ENCODE results near the gene PRKRIP1.

PRKRIP1 gene

DNA sequence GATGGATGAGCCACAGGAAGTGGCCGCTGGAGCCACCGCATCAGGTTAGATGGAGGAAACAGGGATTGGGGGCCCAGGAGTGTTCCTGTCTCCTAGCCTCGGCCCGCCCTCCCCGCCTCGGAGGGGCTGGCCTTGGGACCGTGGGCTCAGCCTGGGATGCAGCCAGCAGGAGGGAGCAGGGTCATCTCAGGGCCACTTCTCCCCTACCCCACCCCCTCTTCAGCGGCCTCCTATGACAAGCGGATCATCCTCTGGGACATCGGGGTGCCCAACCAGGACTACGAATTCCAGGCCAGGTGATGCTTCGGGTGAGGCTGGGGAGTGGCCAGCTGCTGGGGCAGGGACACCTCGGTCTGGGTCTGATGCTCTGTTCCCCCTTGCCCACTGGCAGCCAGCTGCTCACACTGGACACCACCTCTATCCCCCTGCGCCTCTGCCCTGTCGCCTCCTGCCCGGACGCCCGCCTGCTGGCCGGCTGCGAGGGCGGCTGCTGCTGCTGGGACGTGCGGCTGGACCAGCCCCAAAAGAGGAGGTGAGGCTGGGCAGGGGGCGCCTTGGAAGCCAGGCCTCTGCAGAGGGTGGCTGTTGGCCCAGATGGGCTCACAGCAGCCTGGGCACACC is 73.3 kb downstream of the PRKRIP1 start (continued):
- TF ChIP-seq, protein P1, sequence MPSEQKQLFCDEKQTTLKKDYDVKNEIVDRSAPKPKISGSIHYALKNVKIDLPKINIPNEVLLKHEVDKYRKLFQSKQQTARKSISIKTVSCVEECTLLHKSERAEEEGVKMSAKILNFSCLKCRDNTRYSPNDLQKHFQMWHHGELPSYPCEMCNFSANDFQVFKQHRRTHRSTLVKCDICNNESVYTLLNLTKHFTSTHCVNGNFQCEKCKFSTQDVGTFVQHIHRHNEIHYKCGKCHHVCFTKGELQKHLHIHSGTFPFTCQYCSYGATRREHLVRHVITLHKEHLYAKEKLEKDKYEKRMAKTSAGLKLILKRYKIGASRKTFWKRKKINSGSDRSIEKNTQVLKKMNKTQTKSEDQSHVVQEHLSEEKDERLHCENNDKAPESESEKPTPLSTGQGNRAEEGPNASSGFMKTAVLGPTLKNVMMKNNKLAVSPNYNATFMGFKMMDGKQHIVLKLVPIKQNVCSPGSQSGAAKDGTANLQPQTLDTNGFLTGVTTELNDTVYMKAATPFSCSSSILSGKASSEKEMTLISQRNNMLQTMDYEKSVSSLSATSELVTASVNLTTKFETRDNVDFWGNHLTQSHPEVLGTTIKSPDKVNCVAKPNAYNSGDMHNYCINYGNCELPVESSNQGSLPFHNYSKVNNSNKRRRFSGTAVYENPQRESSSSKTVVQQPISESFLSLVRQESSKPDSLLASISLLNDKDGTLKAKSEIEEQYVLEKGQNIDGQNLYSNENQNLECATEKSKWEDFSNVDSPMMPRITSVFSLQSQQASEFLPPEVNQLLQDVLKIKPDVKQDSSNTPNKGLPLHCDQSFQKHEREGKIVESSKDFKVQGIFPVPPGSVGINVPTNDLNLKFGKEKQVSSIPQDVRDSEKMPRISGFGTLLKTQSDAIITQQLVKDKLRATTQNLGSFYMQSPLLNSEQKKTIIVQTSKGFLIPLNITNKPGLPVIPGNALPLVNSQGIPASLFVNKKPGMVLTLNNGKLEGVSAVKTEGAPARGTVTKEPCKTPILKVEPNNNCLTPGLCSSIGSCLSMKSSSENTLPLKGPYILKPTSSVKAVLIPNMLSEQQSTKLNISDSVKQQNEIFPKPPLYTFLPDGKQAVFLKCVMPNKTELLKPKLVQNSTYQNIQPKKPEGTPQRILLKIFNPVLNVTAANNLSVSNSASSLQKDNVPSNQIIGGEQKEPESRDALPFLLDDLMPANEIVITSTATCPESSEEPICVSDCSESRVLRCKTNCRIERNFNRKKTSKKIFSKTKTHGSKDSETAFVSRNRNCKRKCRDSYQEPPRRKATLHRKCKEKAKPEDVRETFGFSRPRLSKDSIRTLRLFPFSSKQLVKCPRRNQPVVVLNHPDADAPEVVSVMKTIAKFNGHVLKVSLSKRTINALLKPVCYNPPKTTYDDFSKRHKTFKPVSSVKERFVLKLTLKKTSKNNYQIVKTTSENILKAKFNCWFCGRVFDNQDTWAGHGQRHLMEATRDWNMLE (tag by site-specific recombination; conservative IDR thresholded peaks at IDR 0.05; ENCODE audit: low read depth): no peak
- TF ChIP-seq ZNF514 (tag by site-specific recombination; IDR thresholded peaks at IDR 0.05) (no peak), PRDM1 (tag by site-specific recombination; IDR thresholded peaks at IDR 0.05) (no peak), GLIS2 (tag by site-specific recombination; IDR thresholded peaks at IDR 0.05) (no peak)

DNA sequence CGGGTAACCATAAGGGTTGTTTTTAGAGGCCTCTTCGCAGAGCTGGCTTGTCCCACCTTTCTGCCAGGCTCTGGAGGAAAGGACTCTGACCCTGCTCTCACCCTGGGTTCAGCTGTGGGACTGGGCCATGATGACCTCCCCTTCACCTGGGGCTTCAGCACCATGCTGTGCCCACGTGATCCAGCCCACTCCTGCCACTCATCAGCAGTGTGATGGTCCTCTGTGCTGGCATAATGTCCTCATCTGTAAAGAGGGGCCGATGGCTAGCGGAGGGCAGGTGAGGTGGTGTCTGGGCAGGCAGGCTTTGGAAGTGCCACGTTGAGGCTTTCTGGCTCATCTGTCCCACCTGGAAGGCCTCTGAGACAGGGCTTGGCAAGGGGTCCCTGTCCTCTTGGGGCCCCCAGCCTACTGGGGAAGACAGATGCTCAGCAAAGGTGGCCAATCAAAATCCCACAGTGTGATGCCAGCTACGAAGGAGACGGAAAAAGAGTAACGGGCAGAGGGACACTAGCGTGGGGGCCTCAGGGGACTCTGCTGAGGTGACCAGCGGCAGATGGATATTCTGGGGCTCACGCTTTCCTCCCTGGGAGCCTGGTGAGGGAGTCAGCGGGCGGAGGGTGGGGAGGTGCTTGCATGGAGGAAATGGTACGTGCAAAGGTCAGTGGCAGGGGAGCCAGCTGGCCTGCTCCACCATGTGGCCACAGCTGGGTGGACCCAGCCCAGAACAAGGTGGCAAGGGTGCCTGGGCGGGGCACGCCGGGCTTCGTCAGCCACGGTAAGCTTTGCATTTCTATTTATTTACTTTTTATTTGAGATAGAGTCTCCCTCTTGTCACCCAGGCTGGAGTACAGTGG is 74.0 kb downstream of the PRKRIP1 start:
- POLR2A ChIA-PET: no interaction called here
- TF ChIP-seq KLF9 (tag by site-specific recombination; IDR thresholded peaks at IDR 0.05; ENCODE audit: low read depth) (no peak), ZNF707 (tag by site-specific recombination; IDR thresholded peaks at IDR 0.05) (no peak), SCRT2 (tag by site-specific recombination; IDR thresholded peaks at IDR 0.05) (no peak), ZNF571 (tag by site-specific recombination; IDR thresholded peaks at IDR 0.05) (no peak), MEIS1 (CRISPR knock-in tag; IDR thresholded peaks at IDR 0.05; ENCODE audit: borderline replicate concordance) (no peak), ZNF670 (tag by site-specific recombination; IDR thresholded peaks at IDR 0.05; ENCODE audit: low read depth) (no peak), ZNF394 (tag by site-specific recombination; IDR thresholded peaks at IDR 0.05; ENCODE audit: borderline replicate concordance) (no peak), ZNF664 (tag by site-specific recombination; IDR thresholded peaks at IDR 0.05) (no peak), ZNF623 (tag by site-specific recombination; IDR thresholded peaks at IDR 0.05) (peak; percentile 46; the same call in 1 of the 2 replicates), ZNF792 (tag by site-specific recombination; IDR thresholded peaks at IDR 0.05) (no peak)
- TF ChIP-seq, protein P2, sequence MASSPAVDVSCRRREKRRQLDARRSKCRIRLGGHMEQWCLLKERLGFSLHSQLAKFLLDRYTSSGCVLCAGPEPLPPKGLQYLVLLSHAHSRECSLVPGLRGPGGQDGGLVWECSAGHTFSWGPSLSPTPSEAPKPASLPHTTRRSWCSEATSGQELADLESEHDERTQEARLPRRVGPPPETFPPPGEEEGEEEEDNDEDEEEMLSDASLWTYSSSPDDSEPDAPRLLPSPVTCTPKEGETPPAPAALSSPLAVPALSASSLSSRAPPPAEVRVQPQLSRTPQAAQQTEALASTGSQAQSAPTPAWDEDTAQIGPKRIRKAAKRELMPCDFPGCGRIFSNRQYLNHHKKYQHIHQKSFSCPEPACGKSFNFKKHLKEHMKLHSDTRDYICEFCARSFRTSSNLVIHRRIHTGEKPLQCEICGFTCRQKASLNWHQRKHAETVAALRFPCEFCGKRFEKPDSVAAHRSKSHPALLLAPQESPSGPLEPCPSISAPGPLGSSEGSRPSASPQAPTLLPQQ (tag by site-specific recombination; IDR thresholded peaks at IDR 0.05): no peak
- TF ChIP-seq, protein P3, sequence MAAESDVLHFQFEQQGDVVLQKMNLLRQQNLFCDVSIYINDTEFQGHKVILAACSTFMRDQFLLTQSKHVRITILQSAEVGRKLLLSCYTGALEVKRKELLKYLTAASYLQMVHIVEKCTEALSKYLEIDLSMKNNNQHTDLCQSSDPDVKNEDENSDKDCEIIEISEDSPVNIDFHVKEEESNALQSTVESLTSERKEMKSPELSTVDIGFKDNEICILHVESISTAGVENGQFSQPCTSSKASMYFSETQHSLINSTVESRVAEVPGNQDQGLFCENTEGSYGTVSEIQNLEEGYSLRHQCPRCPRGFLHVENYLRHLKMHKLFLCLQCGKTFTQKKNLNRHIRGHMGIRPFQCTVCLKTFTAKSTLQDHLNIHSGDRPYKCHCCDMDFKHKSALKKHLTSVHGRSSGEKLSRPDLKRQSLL (tag by site-specific recombination; IDR thresholded peaks at IDR 0.05): no peak
- TF ChIP-seq, protein P4, sequence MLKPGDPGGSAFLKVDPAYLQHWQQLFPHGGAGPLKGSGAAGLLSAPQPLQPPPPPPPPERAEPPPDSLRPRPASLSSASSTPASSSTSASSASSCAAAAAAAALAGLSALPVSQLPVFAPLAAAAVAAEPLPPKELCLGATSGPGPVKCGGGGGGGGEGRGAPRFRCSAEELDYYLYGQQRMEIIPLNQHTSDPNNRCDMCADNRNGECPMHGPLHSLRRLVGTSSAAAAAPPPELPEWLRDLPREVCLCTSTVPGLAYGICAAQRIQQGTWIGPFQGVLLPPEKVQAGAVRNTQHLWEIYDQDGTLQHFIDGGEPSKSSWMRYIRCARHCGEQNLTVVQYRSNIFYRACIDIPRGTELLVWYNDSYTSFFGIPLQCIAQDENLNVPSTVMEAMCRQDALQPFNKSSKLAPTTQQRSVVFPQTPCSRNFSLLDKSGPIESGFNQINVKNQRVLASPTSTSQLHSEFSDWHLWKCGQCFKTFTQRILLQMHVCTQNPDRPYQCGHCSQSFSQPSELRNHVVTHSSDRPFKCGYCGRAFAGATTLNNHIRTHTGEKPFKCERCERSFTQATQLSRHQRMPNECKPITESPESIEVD (tag by site-specific recombination; IDR thresholded peaks at IDR 0.05): no peak
- TF ChIP-seq, protein P5, sequence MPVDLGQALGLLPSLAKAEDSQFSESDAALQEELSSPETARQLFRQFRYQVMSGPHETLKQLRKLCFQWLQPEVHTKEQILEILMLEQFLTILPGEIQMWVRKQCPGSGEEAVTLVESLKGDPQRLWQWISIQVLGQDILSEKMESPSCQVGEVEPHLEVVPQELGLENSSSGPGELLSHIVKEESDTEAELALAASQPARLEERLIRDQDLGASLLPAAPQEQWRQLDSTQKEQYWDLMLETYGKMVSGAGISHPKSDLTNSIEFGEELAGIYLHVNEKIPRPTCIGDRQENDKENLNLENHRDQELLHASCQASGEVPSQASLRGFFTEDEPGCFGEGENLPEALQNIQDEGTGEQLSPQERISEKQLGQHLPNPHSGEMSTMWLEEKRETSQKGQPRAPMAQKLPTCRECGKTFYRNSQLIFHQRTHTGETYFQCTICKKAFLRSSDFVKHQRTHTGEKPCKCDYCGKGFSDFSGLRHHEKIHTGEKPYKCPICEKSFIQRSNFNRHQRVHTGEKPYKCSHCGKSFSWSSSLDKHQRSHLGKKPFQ (tag by site-specific recombination; IDR thresholded peaks at IDR 0.05): no peak
- TF ChIP-seq, protein P6, sequence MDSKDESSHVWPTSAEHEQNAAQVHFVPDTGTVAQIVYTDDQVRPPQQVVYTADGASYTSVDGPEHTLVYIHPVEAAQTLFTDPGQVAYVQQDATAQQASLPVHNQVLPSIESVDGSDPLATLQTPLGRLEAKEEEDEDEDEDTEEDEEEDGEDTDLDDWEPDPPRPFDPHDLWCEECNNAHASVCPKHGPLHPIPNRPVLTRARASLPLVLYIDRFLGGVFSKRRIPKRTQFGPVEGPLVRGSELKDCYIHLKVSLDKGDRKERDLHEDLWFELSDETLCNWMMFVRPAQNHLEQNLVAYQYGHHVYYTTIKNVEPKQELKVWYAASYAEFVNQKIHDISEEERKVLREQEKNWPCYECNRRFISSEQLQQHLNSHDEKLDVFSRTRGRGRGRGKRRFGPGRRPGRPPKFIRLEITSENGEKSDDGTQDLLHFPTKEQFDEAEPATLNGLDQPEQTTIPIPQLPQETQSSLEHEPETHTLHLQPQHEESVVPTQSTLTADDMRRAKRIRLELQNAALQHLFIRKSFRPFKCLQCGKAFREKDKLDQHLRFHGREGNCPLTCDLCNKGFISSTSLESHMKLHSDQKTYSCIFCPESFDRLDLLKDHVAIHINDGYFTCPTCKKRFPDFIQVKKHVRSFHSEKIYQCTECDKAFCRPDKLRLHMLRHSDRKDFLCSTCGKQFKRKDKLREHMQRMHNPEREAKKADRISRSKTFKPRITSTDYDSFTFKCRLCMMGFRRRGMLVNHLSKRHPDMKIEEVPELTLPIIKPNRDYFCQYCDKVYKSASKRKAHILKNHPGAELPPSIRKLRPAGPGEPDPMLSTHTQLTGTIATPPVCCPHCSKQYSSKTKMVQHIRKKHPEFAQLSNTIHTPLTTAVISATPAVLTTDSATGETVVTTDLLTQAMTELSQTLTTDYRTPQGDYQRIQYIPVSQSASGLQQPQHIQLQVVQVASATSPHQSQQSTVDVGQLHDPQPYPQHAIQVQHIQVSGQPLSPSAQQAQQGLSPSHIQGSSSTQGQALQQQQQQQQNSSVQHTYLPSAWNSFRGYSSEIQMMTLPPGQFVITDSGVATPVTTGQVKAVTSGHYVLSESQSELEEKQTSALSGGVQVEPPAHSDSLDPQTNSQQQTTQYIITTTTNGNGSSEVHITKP (tag by site-specific recombination; IDR thresholded peaks at IDR 0.05): peak; percentile 60
- Histone ChIP-seq H3K27ac (ENCODE audit: extremely low read depth, low read depth, low read length) (no peak overlapping the region), H3K9me3 (ENCODE audit: control insufficient read depth, insufficient read depth, low read depth, low read length) (no peaks in the 10 kb centered on the region), H3K4me1 (ENCODE audit: control insufficient read depth, insufficient read depth, low read length) (no peaks in the 10 kb centered on the region; the same call in 1 of the 2 replicates), H3K4me3 (ENCODE audit: low read depth, low read length) (no peak overlapping the region), H3K36me3 (ENCODE audit: control insufficient read depth in 2 of 2, insufficient read depth in 1 of 2, low read length in 2 of 2) (peaks cover 0 to 56% of the 10 kb centered on the region in 2 experiments; a peak in 2 of 3 replicates)
- CTCF ChIA-PET: no interaction called here
